Measurements from ENCODE around the gene SETD2. TPM values are rescaled to one million over a fixed set of nuclear protein-coding genes. Genes with fewer than 3 reads are reported as not detected.

The SETD2 gene
- total RNA-seq, 4 donors from 2014 or later = 35.7 to 48.5 (median 40.4) TPM

DNA sequence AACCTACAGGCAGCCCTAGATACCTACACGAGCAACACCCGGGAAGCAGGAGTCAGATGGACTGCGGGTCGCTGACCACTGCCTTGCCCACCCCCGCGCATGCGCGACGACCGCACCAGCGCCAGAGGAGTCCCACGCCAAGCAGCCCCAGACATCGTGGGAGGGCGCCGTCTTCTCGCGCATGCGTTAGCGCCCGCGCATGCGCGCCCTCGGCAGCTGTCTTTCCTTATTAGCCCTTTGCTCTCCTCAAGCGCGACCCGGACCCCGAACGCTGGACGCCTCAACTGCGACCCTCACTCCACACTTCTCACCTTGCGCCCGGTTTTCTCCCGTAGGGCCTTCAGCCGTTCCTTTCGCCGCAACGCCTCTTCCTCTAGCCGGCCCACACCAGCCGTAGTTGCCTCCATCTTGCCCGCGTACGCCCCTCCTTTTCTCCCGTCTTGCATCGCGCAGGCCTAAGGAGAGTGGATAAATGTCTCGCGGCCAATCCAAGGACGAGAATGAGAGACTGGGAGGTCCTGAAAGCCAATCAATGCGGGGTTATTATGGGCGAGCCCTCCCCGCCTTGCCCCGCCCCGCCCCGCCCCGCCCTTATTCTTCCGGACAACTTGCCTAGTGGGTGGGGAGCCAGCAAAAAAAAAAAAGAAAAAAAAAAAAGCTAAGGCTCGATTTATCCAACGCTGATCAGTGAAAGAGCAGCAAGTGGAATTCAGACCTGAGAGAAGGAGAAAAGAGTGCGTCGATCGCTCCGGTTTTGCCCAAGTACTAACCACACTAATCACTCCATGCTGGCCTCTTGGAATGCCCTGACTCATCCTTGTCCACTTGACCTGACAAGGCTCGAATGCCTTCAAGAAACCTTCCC, 187.4 kb downstream of the SETD2 start, which contains the start of gene CCDC12:
TSS of gene CCDC12 (minus strand) at position 420 of the 865 bp plus-strand sequence. CDS start at position 407, 13 bp downstream.
- peaks cover 44 to 50% of the 10 kb centered on the region in 2 donors for H3K4me1 ChIP-seq
- intact Hi-C loops (cut with DNase I; ENCODE audit: low total_unique reads) (loop anchor here (2.0 to 5.0 kb wide), 3 partner anchors 28 to 188 kb away; partner anchors contain the start of gene SETD2), in situ Hi-C loops (cut with MboI; ENCODE audit: low sequenced_read_pairs in 4 of 4) (no loop called here)
- H3K4me3 ChIP-seq = peak within 1 kb of the TSS; percentile 75 to 94 (median 88)
- ATAC-seq = peak; percentile 89 to 92
- H3K36me3 ChIP-seq = no peaks in the 10 kb centered on the region
- no peaks in the 10 kb centered on the region for H3K27me3 ChIP-seq
- DNase-seq = peak; percentile 98 to 99
- H3K9me3 ChIP-seq = no peaks in the 10 kb centered on the region
- TF ChIP-seq POLR2A (IDR thresholded peaks at IDR 0.05) (peak; percentile 89 to 95), CTCF (IDR thresholded peaks at IDR 0.05 in 4 of 5, conservative IDR thresholded peaks at IDR 0.05 in 1 of 5) (no peak)
- peak within 1 kb of the TSS; percentile 93 to 98 (median 95) for H3K27ac ChIP-seq

- H3K27me3 ChIP-seq = no peaks in the 10 kb centered on the region
- no peak overlapping the region for H3K4me3 ChIP-seq
- H3K9me3 ChIP-seq = no peaks in the 10 kb centered on the region
- peak overlapping the region; percentile 17 to 95 (median 65) for H3K27ac ChIP-seq
- H3K4me1 ChIP-seq = peaks cover 64 to 67% of the 10 kb centered on the region in 2 donors
- no peak for TF ChIP-seq POLR2A (IDR thresholded peaks at IDR 0.05)
- no peaks in the 10 kb centered on the region for H3K36me3 ChIP-seq
- ATAC-seq (no peak), DNase-seq (no peak)
- intact Hi-C loops (cut with DNase I; ENCODE audit: low total_unique reads) = loop anchor here (5.0 kb wide), 1 partner anchor 107 kb away; no protein-coding TSS in a partner anchor
- in situ Hi-C loops (cut with MboI; ENCODE audit: low sequenced_read_pairs in 4 of 4) = no loop called here
These were observed 189.3 kb downstream of the SETD2 start for GRCh38 chr3:46974421-46975171.

GRCh38 chr3:46972396-46972795, 191.5 kb downstream of the SETD2 start:
- H3K27ac ChIP-seq = peak overlapping the region in 1 of 4 donors; percentile 76
- H3K9me3 ChIP-seq = no peaks in the 10 kb centered on the region
- TF ChIP-seq CTCF (IDR thresholded peaks at IDR 0.05 in 4 of 5, conservative IDR thresholded peaks at IDR 0.05 in 1 of 5) (no peak), POLR2A (IDR thresholded peaks at IDR 0.05) (no peak)
- DNase-seq (no peak), ATAC-seq (no peak)
- intact Hi-C loops (cut with DNase I; ENCODE audit: low total_unique reads) = no loop called here
- H3K36me3 ChIP-seq = no peaks in the 10 kb centered on the region
- no peak overlapping the region for H3K4me3 ChIP-seq
- in situ Hi-C loops (cut with MboI; ENCODE audit: low sequenced_read_pairs in 4 of 4) = no loop called here
- no peaks in the 10 kb centered on the region for H3K27me3 ChIP-seq
- peaks cover 71 to 74% of the 10 kb centered on the region in 2 donors for H3K4me1 ChIP-seq

DNA sequence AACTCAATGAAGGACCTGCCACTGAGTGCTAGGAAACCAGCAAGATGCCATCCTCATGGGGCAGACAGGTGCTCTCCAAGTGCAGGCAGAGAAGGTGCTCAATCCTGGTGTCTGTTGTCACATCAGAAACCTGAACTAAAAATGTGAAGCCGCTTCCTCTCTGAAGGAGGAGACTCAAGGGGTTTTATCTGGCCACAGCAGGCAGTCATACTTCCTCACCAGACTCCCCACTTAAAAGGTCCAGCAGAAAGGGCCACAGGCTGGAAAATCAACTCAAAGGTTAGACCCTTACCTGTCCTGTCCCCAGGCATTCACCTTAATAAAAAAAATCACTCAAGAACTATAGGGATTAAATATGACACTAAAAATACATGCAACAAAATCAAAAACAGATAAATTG, 192.2 kb downstream of the SETD2 start:
- Histone ChIP-seq H3K9me3 (no peaks in the 10 kb centered on the region), H3K36me3 (no peaks in the 10 kb centered on the region), H3K27me3 (no peaks in the 10 kb centered on the region), H3K4me3 (no peak overlapping the region), H3K27ac (peak overlapping the region; percentile 61 to 80 (median 72)), H3K4me1 (peaks cover 75% of the 10 kb centered on the region in 2 donors)
- intact Hi-C loops (cut with DNase I; ENCODE audit: low total_unique reads) (no loop called here), in situ Hi-C loops (cut with MboI; ENCODE audit: low sequenced_read_pairs in 4 of 4) (no loop called here)
- no peak for TF ChIP-seq POLR2A (IDR thresholded peaks at IDR 0.05)
- no peak for TF ChIP-seq CTCF (IDR thresholded peaks at IDR 0.05 in 4 of 5, conservative IDR thresholded peaks at IDR 0.05 in 1 of 5)
- DNase-seq (no peak), ATAC-seq (no peak)

Data from gastrocnemius medialis (tissue), 4 donors.